Effector memory CD4-positive, alpha-beta T cell (primary cell): ENCODE measurements around the gene ITIH4.

Experiments
- DNase-seq, 3 donors: peaks; one replicate each; pipeline ENCODE4 v3.0.0-alpha.2; 2020
- H3K27ac ChIP-seq: 2 replicates; pipeline ENCODE4 v1.7.0; 2013; ENCODE audit warnings: mild to moderate bottlenecking, low read length, moderate library complexity; ENCODE audit not compliant: insufficient read depth, poor library complexity, severe bottlenecking
- H3K27me3 ChIP-seq: replicated peaks from 2 replicates; pipeline ENCODE4 v1.7.0; 2013; ENCODE audit warnings: mild to moderate bottlenecking, low read length; ENCODE audit not compliant: insufficient read depth, control insufficient read depth, poor library complexity, severe bottlenecking
- H3K36me3 ChIP-seq: 2 replicates; pipeline ENCODE4 v1.7.0; 2013; ENCODE audit warnings: mild to moderate bottlenecking, low read length, moderate library complexity; ENCODE audit not compliant: control insufficient read depth, insufficient read depth
- H3K4me1 ChIP-seq: 2 replicates; pipeline ENCODE4 v1.7.0; 2013; ENCODE audit warnings: low read length, mild to moderate bottlenecking; ENCODE audit not compliant: control insufficient read depth, insufficient read depth, poor library complexity, severe bottlenecking
- H3K4me3 ChIP-seq: 2 replicates; pipeline ENCODE4 v1.7.0; 2013; ENCODE audit warnings: low read length, low read depth, mild to moderate bottlenecking; ENCODE audit not compliant: insufficient read depth, poor library complexity, severe bottlenecking
- H3K9me3 ChIP-seq: 2 replicates; pipeline ENCODE4 v1.7.0; 2013; ENCODE audit warnings: mild to moderate bottlenecking, low read length, moderate library complexity; ENCODE audit not compliant: control insufficient read depth

ITIH4 gene

DNA sequence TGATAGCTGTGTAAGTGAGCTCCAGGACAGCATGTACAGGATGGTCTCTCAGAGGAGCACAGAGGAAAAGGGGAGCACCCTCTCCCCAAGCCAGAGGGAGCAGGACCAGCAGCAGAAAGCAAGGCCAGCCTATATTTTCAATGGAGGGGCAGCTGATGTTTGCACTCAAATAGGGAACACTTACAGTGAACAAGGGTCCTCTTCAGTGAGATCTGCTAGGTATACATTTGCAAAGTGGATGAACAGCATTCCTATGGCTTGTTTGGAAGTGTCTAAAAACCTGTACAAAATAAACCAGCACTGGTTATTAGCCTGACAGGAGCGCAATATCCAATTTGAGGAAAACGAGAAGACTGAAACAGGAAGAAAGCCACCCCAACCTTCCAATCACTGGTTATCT, 21.9 kb upstream of the ITIH4 start:
- DNase-seq = no peak
- Histone ChIP-seq H3K4me3 (no peak overlapping the region), H3K9me3 (no peaks in the 10 kb centered on the region), H3K4me1 (no peaks in the 10 kb centered on the region), H3K27me3 (no peaks in the 10 kb centered on the region), H3K36me3 (peaks cover 47% of the 10 kb centered on the region), H3K27ac (no peak overlapping the region)

DNA sequence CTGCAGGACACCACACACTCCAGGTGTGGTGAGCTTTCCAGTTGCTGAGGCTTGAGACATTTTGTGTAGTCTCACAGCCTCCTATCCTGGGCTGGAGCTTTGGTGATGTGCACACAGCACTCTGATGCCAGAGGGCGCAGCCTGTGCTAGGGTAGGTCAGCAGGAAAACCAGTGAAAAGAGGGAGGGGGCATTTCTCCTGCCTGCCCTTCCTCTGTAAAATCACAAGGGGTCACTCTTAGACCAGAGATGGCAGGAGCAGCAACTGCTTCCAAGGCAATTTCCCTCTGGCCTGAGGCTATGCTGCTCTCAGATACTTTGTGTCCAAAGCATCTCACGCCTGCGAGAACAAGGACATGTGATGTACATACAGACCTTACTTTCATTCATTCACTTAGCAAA, 20.9 kb upstream of the ITIH4 start:
- H3K4me3 ChIP-seq = no peak overlapping the region
- no peak for DNase-seq
- H3K36me3 ChIP-seq = peaks cover 47% of the 10 kb centered on the region
- no peaks in the 10 kb centered on the region for H3K9me3 ChIP-seq
- H3K4me1 ChIP-seq = no peaks in the 10 kb centered on the region
- no peaks in the 10 kb centered on the region for H3K27me3 ChIP-seq
- H3K27ac ChIP-seq = no peak overlapping the region

DNA sequence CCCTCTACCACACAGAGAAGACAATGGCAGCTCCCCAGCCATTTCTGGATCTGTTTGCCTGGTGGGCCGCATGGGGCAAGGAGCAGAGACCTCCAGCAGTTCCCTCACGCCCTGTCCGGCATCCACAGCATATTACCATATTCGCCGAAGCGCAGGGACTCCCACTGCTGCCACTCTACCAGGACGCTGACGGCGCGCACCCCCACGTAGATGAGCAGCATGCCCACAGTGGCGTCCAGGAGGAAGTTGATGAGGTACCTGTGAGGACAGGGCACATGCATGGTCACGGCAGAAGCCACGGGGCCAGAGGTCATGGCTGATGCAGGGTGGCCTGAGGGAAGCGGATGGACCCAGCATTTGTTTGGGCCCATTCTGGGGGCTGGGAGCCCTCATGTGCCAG, 19.2 kb upstream of the ITIH4 start:
- H3K4me3 ChIP-seq = no peak overlapping the region
- no peaks in the 10 kb centered on the region for H3K9me3 ChIP-seq
- DNase-seq = no peak
- H3K4me1 ChIP-seq = no peaks in the 10 kb centered on the region
- no peaks in the 10 kb centered on the region for H3K27me3 ChIP-seq
- no peak overlapping the region for H3K27ac ChIP-seq
- H3K36me3 ChIP-seq = peaks cover 41% of the 10 kb centered on the region

DNA sequence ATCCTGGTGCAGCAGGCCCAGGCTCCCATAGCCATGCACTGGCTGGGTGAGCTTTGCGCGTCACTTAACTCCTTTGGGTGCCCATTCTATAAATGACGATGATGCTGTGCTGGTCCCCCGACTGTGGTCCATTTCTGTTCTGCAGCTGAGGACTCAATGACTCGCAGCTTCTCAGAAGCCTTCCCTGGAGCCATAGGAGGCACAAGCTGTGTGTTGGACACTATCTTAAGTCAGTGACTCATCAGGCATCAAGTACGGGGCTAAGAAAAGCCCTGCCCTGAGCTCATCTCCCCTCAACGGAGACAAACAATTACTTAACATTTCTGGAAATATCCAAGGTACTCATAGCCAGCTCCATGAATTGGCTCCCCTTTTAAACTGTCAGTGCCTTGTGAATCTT, 18.1 kb upstream of the ITIH4 start:
- Histone ChIP-seq H3K4me3 (no peak overlapping the region), H3K27me3 (no peaks in the 10 kb centered on the region), H3K4me1 (no peaks in the 10 kb centered on the region), H3K27ac (no peak overlapping the region), H3K36me3 (peaks cover 47% of the 10 kb centered on the region), H3K9me3 (no peaks in the 10 kb centered on the region)
- DNase-seq = no peak

DNA sequence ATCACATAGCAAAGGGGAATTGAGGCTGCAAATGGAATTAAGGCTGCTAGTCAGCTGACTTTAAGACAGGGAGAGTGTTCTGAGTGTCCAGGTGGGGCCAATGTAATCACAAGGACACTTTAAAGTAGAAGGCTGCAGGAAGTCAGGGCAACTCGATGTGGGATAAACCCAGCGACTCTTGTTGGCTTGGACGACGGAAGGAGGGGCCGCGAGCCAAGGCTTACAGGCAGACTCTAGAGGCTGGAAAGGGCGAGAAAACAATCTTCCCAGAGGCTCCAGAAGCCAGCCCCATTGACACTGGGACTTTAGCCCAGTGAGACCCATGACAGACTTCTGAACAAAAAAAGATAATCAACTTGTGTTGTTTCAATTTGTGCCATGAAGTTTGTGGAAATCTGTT, 17.3 kb upstream of the ITIH4 start:
- H3K36me3 ChIP-seq = peaks cover 50% of the 10 kb centered on the region
- no peaks in the 10 kb centered on the region for H3K9me3 ChIP-seq
- H3K27me3 ChIP-seq = no peaks in the 10 kb centered on the region
- no peaks in the 10 kb centered on the region for H3K4me1 ChIP-seq
- H3K27ac ChIP-seq = no peak overlapping the region
- no peak for DNase-seq
- no peak overlapping the region for H3K4me3 ChIP-seq

DNA sequence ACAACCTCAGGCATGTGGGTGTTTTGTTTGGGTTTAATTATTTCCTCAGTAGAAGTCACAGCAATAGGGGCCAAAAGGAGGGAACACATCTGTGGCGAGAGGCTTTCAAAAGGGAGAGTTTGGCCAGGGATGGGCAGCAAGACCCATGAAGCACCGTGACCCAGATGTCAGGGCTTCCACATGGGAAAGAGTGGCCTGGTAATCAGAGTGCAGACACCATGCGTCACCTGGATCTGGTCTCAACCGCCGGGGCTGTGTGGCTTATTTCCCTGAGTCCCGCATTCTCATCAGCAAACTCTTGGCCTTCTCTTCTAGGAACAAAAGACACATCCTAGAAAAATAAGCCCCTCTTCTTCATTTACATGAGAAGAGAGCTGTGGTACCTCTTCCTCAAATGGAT, 16.8 kb upstream of the ITIH4 start:
- Histone ChIP-seq H3K27ac (no peak overlapping the region), H3K36me3 (peaks cover 54% of the 10 kb centered on the region)

DNA sequence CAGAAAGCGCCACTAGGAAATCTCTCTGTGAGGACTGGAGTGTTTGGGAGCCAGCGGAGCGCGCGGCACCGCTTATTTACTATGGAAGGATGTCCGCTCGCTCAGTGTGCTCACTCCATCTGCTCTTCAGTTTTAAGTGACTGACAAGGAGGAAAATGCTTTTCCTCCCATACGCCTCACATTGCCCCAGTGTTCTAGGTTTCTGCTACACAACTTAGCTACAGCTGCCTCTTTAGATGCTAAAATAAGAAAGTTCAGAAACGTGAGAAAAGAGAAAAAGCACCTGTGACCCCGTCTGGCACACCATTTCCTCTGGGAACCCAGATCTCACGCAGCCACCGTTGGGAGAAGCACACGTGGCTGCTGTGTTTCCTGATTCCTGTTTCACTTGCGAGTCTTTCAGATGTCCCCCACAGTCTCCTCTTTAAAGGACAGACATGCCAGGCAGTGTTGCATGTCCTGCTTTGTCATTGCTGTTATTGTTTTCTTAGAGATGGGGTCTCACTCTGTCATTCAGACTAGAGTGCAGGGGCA, 16.0 kb upstream of the ITIH4 start:
- DNase-seq = no peak
- H3K9me3 ChIP-seq = no peaks in the 10 kb centered on the region
- no peak overlapping the region for H3K27ac ChIP-seq
- H3K27me3 ChIP-seq = no peaks in the 10 kb centered on the region
- H3K4me1 ChIP-seq = no peaks in the 10 kb centered on the region
- H3K4me3 ChIP-seq = no peak overlapping the region
- peaks cover 53% of the 10 kb centered on the region for H3K36me3 ChIP-seq

More for the DNA sequence above, 16.8 kb upstream of the ITIH4 start:
- H3K4me1 ChIP-seq = no peaks in the 10 kb centered on the region
- no peaks in the 10 kb centered on the region for H3K9me3 ChIP-seq
- H3K27me3 ChIP-seq = no peaks in the 10 kb centered on the region
- H3K4me3 ChIP-seq = no peak overlapping the region
- no peak for DNase-seq

DNA sequence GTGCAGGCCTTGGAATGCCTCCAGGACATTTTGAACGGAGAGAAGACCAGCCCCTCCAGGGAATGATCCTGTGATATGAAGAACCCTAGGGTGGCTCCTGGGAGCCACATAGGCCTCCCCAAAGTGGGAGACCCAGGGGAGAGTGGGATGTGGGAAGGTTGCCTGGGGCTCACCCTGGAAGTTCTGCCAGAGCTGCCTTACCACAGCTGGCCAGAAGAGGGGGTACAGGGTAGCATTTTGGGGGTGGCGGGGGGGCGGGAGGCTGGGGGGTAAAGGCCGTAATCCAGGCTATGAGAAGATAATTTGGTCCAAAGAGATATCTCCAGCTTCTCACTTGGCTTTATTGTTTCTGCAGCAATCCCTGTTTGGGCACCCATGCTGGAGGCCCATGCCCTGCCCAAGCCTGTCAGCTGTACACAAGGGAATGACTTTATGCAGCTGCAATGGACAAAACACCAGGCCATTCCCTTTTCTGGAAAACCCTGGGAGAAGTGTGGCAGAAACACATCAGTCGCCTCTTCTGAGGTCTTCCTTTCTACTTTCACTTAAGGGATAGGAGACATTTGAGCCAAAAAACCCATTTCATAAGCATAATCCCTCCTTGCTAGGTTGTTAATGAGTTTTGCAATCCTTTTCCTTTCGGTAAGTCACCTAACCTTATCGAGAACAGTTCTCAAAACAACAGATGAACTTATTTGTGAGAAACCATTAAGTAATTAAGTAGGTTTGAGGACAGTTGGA, 15.4 kb upstream of the ITIH4 start:
- no peak for DNase-seq

DNA sequence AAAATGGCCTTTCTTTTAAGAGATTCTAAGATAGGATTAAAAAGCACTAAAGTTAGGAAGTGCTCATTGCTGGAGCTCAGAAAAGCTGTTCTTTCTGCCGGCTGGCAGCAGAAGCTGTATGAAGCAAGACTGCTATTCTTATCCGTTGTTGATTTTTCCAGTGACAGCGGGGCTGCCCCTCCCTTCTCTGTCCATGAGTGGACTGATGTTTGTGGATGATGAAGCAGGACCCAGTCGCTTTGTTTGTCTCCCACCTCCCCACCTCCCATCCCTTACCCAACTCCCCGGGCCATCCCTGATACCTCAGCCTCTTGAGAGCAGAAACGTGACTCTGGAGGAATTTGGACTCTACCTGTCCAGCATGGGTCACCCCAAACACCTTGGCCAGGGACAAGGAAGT, 14.7 kb upstream of the ITIH4 start:
- DNase-seq = no peak
- H3K4me1 ChIP-seq = no peaks in the 10 kb centered on the region
- peaks cover 64% of the 10 kb centered on the region for H3K36me3 ChIP-seq
- H3K4me3 ChIP-seq = no peak overlapping the region
- no peaks in the 10 kb centered on the region for H3K27me3 ChIP-seq
- no peaks in the 10 kb centered on the region for H3K9me3 ChIP-seq
- no peak overlapping the region for H3K27ac ChIP-seq

More for the DNA sequence above, 15.4 kb upstream of the ITIH4 start:
- H3K4me3 ChIP-seq = no peak overlapping the region
- H3K27ac ChIP-seq = no peak overlapping the region
- H3K9me3 ChIP-seq = no peaks in the 10 kb centered on the region
- peaks cover 57% of the 10 kb centered on the region for H3K36me3 ChIP-seq
- H3K4me1 ChIP-seq = no peaks in the 10 kb centered on the region
- no peaks in the 10 kb centered on the region for H3K27me3 ChIP-seq

DNA sequence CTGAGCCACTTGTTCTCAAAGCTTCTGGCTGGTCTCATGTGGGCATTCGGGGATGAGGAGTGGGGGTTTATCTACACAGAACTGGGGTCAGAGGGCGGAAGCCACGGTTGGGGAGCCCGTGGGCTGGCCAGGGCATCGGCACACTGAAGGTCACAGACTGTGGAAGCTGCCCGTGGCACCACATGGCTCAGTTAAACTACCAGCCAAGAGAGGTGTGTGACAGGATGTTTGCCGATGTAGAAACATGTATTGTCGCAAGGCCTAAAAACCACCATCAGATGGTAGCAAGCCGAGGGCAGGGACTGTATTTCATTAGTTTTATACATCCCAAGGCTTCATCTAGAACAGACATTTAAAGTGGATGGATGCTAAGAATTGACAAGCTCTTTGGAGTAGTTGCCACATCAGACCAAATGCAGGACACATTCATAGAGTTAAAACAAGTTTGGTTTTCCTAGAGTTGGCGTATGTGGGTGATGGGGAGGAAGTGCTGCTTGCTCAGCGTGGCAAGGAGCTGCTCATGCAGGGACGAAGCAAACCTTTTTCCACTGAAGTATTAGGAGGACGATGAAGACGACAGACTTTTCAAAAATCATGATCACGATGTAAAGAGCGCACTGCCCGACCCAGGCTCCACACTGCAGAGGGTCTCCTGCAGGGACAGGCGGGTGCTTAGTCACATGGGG, 14.0 kb upstream of the ITIH4 start:
- DNase-seq = no peak
- peaks cover 62% of the 10 kb centered on the region for H3K36me3 ChIP-seq
- H3K9me3 ChIP-seq = no peaks in the 10 kb centered on the region
- no peaks in the 10 kb centered on the region for H3K27me3 ChIP-seq
- H3K4me1 ChIP-seq = no peaks in the 10 kb centered on the region
- no peak overlapping the region for H3K4me3 ChIP-seq
- no peak overlapping the region for H3K27ac ChIP-seq
